RWPE1 (cell line): ENCODE results near the gene IQCK.
A peak's percentile ranks its signal among the peaks of the same experiment; 100 is the strongest.

Experiments used
- CTCF ChIA-PET: fragments of 350-600 bp; sonication (Branson Sonifier 250); formaldehyde crosslinking; extraction: SDS; loops from one replicate; lab custom pipeline; 2021; lab: Yijun Ruan, JAX
- POLR2A ChIA-PET: fragments of 400-600 bp; formaldehyde crosslinking; extraction: SDS; loops from one replicate; lab custom pipeline; 2020; ENCODE audit warnings: antibody characterized with exemption; ENCODE audit not compliant: low non-redundant PET; lab: Yijun Ruan, JAX
- DNase-seq: peaks from one replicate; pipeline ENCODE4 v3.0.0; 2012; ENCODE audit warnings: low spot score
- H3K27ac ChIP-seq: fragments of 450-650 bp; 2 replicates; pipeline ENCODE4 v1.5.1; 2017
- TF ChIP-seq, protein P1 (sequence below): fragments of 450-650 bp; conservative IDR thresholded peaks from 2 replicates; pipeline ENCODE4 v1.5.1; 2017; ENCODE audit warnings: low read depth, mild to moderate bottlenecking

IQCK gene

DNA sequence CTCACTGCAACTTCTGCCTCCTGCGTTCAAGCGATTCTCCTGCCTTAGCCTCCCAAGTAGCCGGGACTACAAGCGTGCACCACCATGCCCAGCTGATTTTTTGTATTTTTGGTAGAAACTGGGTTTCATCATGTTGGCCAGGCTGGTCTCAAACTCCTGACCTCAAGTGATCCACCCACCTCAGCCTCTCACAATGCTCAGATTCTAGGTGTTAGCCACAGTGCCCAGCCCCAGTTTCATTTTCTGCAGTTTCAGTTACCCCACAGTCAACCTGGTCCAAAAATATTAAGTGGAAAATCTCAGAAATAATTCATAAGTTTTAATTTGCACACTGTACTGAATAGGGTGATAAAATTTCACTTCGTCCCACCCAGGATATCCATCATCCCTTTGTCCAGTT lies 28.7 kb upstream of the IQCK start:
- DNase-seq = no peak
- TF ChIP-seq, protein P1, sequence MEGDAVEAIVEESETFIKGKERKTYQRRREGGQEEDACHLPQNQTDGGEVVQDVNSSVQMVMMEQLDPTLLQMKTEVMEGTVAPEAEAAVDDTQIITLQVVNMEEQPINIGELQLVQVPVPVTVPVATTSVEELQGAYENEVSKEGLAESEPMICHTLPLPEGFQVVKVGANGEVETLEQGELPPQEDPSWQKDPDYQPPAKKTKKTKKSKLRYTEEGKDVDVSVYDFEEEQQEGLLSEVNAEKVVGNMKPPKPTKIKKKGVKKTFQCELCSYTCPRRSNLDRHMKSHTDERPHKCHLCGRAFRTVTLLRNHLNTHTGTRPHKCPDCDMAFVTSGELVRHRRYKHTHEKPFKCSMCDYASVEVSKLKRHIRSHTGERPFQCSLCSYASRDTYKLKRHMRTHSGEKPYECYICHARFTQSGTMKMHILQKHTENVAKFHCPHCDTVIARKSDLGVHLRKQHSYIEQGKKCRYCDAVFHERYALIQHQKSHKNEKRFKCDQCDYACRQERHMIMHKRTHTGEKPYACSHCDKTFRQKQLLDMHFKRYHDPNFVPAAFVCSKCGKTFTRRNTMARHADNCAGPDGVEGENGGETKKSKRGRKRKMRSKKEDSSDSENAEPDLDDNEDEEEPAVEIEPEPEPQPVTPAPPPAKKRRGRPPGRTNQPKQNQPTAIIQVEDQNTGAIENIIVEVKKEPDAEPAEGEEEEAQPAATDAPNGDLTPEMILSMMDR = no peak
- POLR2A ChIA-PET = no interaction called here
- CTCF ChIA-PET = no interaction called here
- no peak overlapping the region for H3K27ac ChIP-seq

DNA sequence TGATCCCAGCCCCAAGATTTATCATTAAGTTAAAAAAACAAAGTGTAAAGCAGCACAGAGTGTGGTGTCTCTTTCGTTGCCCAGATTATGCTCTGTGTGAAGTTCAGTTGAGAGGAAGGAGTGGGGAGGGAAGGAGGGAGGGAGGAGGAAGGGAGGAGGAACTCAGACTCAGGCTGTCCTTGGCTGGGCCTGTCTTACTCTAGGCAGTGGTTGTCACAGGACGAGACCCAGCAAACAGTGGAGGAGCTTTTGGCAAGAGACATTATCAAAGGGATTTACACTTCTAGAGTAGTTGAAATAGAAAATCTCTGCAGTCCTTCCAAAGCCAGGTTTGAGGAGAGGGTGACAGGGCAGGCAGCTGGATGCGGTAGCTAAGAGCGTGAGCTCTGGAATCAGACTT lies 27.9 kb upstream of the IQCK start:
- no peak overlapping the region for H3K27ac ChIP-seq
- ChIA-PET CTCF (no interaction called here), POLR2A (interaction anchor here (0.5 kb wide), 1 partner anchor 34 kb away, joined by 3 read pairs; no protein-coding TSS in a partner anchor)
- TF ChIP-seq, protein P1 = no peak
- no peak for DNase-seq

DNA sequence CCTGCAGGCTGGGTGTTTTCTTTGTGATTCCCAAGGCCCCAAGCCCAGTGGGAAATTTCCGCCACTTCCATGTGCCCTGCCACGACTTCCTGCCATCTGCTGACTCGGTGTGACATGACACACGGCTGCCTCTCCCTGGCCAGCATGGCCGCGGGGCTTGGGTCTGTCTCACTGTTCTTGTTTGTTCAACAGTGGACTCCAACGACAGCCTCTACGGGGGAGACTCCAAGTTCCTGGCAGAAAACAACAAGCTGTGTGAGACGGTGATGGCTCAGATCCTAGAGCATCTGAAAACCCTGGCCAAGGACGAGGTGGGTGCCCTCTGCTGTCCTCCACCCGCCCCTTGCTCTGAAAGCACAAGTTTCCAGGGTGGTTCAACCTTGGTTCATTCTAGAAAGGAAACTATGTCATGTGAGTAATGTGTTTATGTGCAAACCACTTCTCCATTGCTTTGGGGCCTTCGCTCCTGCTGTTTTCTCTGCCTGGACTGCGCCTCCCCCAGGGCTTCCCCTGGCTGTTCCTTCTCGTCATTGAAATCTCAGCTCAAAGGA lies 26.8 kb upstream of the IQCK start:
- H3K27ac ChIP-seq = no peak overlapping the region
- DNase-seq = no peak
- CTCF ChIA-PET = no interaction called here
- TF ChIP-seq, protein P1 = no peak
- POLR2A ChIA-PET = no interaction called here

DNA sequence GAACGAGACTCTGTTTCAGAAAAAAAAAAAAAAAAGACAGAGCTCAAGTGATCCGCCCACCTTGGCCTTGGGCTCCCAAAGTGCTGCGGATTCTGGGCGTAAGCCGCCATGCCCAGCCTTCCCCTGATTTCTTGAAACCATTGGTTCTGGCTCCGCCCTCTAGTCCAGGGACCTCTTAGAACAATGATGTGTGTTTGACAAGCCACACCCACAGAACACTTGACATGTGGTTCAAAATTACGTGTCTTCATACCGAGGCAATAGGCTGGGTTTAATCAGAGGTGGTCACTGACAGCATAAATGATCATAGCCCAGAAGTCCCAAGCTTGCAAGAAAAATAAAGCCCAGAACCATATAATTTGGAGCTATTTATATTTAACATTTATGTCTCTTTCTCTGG lies 23.1 kb upstream of the IQCK start:
- DNase-seq = no peak
- TF ChIP-seq, protein P1 = no peak
- H3K27ac ChIP-seq = no peak overlapping the region
- ChIA-PET POLR2A (no interaction called here), CTCF (interaction anchor here (0.7 to 1.1 kb wide), 2 partner anchors 93 to 213 kb away, joined by 4 read pairs; no protein-coding TSS in a partner anchor)

DNA sequence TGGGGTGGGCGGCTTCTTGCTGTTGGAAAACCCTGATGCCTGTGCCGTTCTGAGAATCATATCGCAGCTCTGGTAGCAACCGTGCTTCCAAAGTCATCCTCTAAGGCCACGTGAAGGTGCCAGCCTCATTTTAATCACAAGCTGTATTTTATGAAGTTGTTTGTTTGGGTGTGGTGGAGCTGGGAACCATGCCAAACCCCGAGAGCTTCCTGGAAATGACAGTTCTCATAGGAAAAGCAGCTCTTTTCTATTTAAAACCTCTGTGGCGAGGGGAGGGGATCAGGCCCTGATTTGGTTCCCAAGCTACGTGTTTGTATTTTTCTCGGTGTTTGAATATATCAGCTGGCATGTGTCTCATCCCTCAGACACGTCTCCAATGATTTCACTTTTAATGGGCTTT lies 21.7 kb upstream of the IQCK start:
- DNase-seq = peak; percentile 54
- TF ChIP-seq, protein P1 = no peak
- ChIA-PET POLR2A (no interaction called here), CTCF (no interaction called here)
- H3K27ac ChIP-seq = peak overlapping the region; percentile 56

DNA sequence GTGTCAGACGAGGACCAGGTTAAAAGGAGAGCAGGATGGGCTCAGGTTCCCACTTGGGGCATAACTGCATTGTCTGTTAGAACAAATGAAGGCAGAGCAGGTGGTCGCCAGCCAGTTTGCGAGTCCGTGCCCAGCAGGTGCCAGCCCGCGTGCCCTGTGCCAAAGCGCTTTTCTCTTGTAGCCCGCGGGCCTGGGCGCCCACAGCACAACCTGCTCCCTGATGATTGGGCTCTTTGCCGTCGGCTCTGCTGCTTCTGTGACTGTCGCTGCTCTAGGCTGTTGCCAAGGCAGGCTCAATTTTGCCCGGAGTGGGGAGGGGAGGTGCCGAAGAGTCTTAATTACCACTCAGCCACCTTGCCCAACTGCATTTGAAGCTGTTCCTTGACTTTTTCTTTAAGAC lies 21.1 kb upstream of the IQCK start:
- no peak for DNase-seq
- ChIA-PET POLR2A (no interaction called here), CTCF (no interaction called here)
- TF ChIP-seq, protein P1 = no peak
- H3K27ac ChIP-seq = peak overlapping the region; percentile 54; the same call in 1 of the 2 replicates
